ENCODE data around the gene AFAP1L1. TPM values are rescaled to one million over a fixed set of nuclear protein-coding genes. Genes with fewer than 3 reads are reported as not detected.

The AFAP1L1 gene
- total RNA-seq, 2 donors from 2014 or later, result 0.58 to 0.79 TPM

GRCh38 chr5:149227168-149227826 lies 44.4 kb upstream of the AFAP1L1 start:
- no peak overlapping the region for H3K27ac Mint-ChIP-seq
- peaks cover 5% of the 10 kb centered on the region for H3K4me1 ChIP-seq (ENCODE audit: control insufficient read depth, insufficient read depth, low read length)
- WGBS, 2 experiments (ENCODE audit: insufficient coverage in 1 of 2, insufficient read length in 1 of 2), result 82% methylated on average over 2 of the region's 2 CpGs; no CpG with 5 or more reads in 1 of the 2 experiments
- no peak overlapping the region for H3K4me3 Mint-ChIP-seq
- no peak overlapping the region for H3K27ac ChIP-seq (ENCODE audit: low read depth, low read length)
- no peaks in the 10 kb centered on the region for H3K36me3 ChIP-seq (ENCODE audit: control insufficient read depth, insufficient read depth, low read length)
- H3K9me3 ChIP-seq (ENCODE audit: control insufficient read depth, low read length), result no peaks in the 10 kb centered on the region
- no peaks in the 10 kb centered on the region for H3K27me3 ChIP-seq (ENCODE audit: control insufficient read depth, insufficient read depth, low read length, poor library complexity, severe bottlenecking)
- H3K4me3 ChIP-seq (ENCODE audit: low read length), result no peak overlapping the region
- H3K36me3 Mint-ChIP-seq (ENCODE audit: low read depth), result no peaks in the 10 kb centered on the region
- no peaks in the 10 kb centered on the region for H3K9me3 Mint-ChIP-seq
- H3K9ac ChIP-seq (ENCODE audit: extremely low read depth, low read length, poor library complexity, severe bottlenecking), result no peak overlapping the region
- peaks cover 4% of the 10 kb centered on the region for H3K27me3 Mint-ChIP-seq (ENCODE audit: insufficient read depth)
- no peak for DNase-seq
- TF ChIP-seq CTCF (conservative IDR thresholded peaks at IDR 0.05), result no peak
- peaks cover 6% of the 10 kb centered on the region for H3K4me1 Mint-ChIP-seq

GRCh38 chr5:149228618-149229297 lies 42.9 kb upstream of the AFAP1L1 start:
- peak; percentile 71 for DNase-seq
- Histone ChIP-seq H3K4me1 (ENCODE audit: control insufficient read depth, insufficient read depth, low read length) (peaks cover 5% of the 10 kb centered on the region), H3K27me3 (ENCODE audit: control insufficient read depth, insufficient read depth, low read length, poor library complexity, severe bottlenecking) (peaks cover 10% of the 10 kb centered on the region), H3K27ac (ENCODE audit: low read depth, low read length) (no peak overlapping the region), H3K9me3 (ENCODE audit: control insufficient read depth, low read length) (no peaks in the 10 kb centered on the region), H3K9ac (ENCODE audit: extremely low read depth, low read length, poor library complexity, severe bottlenecking) (no peak overlapping the region), H3K4me3 (ENCODE audit: low read length) (no peak overlapping the region), H3K36me3 (ENCODE audit: control insufficient read depth, insufficient read depth, low read length) (no peaks in the 10 kb centered on the region)
- Mint-ChIP-seq H3K36me3 (ENCODE audit: low read depth) (no peaks in the 10 kb centered on the region), H3K4me3 (no peak overlapping the region), H3K4me1 (peaks cover 6% of the 10 kb centered on the region), H3K27ac (no peak overlapping the region), H3K27me3 (ENCODE audit: insufficient read depth) (peaks cover 9% of the 10 kb centered on the region), H3K9me3 (no peaks in the 10 kb centered on the region)
- 46 to 73% methylated on average over 2 to 5 of the region's 5 CpGs for WGBS, 2 experiments (ENCODE audit: insufficient coverage in 1 of 2, insufficient read length in 1 of 2)
- peak; percentile 82 for TF ChIP-seq CTCF (conservative IDR thresholded peaks at IDR 0.05)

GRCh38 chr5:149229298-149229937 lies 42.2 kb upstream of the AFAP1L1 start:
- Histone ChIP-seq H3K36me3 (ENCODE audit: control insufficient read depth, insufficient read depth, low read length) (no peaks in the 10 kb centered on the region), H3K9ac (ENCODE audit: extremely low read depth, low read length, poor library complexity, severe bottlenecking) (no peak overlapping the region), H3K9me3 (ENCODE audit: control insufficient read depth, low read length) (no peaks in the 10 kb centered on the region), H3K27ac (ENCODE audit: low read depth, low read length) (no peak overlapping the region), H3K27me3 (ENCODE audit: control insufficient read depth, insufficient read depth, low read length, poor library complexity, severe bottlenecking) (peaks cover 16% of the 10 kb centered on the region), H3K4me3 (ENCODE audit: low read length) (no peak overlapping the region), H3K4me1 (ENCODE audit: control insufficient read depth, insufficient read depth, low read length) (peaks cover 5% of the 10 kb centered on the region)
- H3K9me3 Mint-ChIP-seq, result no peaks in the 10 kb centered on the region
- no peak for TF ChIP-seq CTCF (conservative IDR thresholded peaks at IDR 0.05)
- H3K27ac Mint-ChIP-seq, result no peak overlapping the region
- no peak overlapping the region for H3K4me3 Mint-ChIP-seq
- peaks cover 10% of the 10 kb centered on the region for H3K27me3 Mint-ChIP-seq (ENCODE audit: insufficient read depth)
- no peak for DNase-seq
- no peaks in the 10 kb centered on the region for H3K36me3 Mint-ChIP-seq (ENCODE audit: low read depth)
- WGBS, 2 experiments (ENCODE audit: insufficient coverage in 1 of 2, insufficient read length in 1 of 2), result 79 to 82% methylated on average over 4 to 6 of the region's 6 CpGs
- peaks cover 6% of the 10 kb centered on the region for H3K4me1 Mint-ChIP-seq

Data from endodermal cell (in vitro differentiated cells).